ENCODE measurements around the gene HIBCH.
"Not testable (repeated sequence)": the region's sequence is repeated elsewhere in the genome, so short reads cannot be mapped to it uniquely, and the experiment has no call there.

The HIBCH gene

GRCh38 chr2:190311893-190312634 is 7.6 kb downstream of the HIBCH start:
- DNase-seq (ENCODE audit: low spot score) (no peak), FAIRE-seq (no peak)

- FAIRE-seq (no peak), DNase-seq (ENCODE audit: low spot score) (no peak)
These were observed 11.6 kb downstream of the HIBCH start for GRCh38 chr2:190308031-190308430.

GRCh38 chr2:190304404-190304803 is 15.2 kb downstream of the HIBCH start:
- FAIRE-seq (no peak), DNase-seq (ENCODE audit: low spot score) (no peak)

- DNase-seq (ENCODE audit: low spot score) (no peak), FAIRE-seq (no peak)
These were observed 16.0 kb downstream of the HIBCH start for GRCh38 chr2:190303647-190304046.

DNA sequence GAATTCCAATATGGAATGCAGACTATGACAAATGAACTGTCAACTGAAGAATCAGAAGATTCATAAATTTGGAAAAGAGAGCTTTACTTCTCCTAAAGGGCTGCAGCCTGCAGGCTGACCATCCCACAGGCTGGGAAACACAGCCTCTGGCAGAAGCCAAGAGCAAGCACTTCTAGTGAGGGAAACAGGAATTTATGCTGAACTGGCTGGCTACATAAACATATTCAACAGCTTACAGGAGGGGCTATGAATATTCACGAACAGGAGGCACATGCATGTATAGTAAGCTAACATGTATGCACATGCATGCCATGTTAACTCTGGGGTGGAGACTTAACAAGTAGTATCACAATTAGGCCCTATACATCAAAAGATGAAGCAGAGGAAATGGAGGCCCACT is 17.6 kb downstream of the HIBCH start:
- FAIRE-seq (no peak), DNase-seq (ENCODE audit: low spot score) (no peak)

DNA sequence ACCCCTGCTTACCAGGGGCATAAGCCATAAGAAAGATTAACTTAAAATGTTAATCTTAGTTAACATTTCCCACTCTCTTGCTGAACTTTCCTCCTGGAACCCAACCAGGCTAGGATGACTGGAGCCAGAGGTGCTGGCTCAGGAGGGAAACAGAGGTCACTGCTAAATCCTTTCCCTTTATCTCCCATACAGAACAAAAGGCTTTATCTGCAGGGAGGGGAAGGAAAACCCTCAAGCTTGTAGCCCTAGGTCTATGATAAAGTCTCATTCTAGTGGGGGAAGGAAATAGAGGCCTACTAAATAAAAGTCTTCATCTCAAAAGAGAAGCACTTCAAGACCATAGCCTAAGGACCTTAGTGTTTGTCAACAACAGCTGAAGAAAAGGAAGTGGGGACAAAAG is 18.6 kb downstream of the HIBCH start:
- no peak for DNase-seq (ENCODE audit: low spot score)
- FAIRE-seq = no peak

DNA sequence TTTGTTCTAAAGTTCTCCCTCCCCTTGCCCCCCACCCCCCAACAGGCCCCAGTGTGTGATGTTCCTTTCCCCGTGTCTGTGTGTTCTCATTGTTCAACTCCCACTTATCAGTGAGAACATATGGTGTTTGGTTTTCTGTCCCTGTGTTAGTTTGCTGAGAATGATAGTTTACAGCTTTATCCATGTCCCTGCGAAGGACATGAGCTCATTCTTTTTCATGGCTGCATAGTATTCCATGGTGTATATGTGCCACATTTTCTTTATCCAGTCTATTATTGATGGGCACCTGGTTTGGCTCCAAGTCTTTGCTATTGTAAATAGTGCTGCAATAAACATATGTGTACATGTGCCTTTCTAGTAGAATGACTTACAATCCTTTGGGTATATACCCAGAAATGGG is 21.7 kb downstream of the HIBCH start:
- not testable (repeated sequence) for DNase-seq (ENCODE audit: low spot score); FAIRE-seq

DNA sequence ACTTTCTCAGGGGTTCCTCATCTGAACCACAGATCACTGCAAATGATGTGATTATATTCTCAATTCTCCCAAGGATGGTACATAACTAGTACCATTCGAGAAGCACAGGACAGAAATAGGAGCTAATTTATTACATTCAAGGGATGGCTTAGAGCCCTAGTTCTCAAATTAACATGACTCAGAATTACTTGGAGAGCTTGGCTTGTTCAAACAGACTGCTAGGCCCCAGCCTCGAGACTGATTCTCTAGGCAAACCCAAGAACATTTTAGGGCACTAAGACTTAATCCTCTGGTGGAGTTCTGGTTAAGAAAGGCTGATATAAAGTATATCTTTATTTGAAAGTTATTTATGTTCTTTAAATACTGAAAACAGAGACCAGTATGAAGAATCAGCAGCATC is 35.8 kb downstream of the HIBCH start:
- FAIRE-seq (no peak), DNase-seq (ENCODE audit: low spot score) (no peak)

GRCh38 chr2:190280565-190281350 is 38.9 kb downstream of the HIBCH start:
- DNase-seq (ENCODE audit: low spot score) (no peak), FAIRE-seq (no peak)

- not testable (repeated sequence) for DNase-seq (ENCODE audit: low spot score); FAIRE-seq
These were observed 40.1 kb downstream of the HIBCH start for GRCh38 chr2:190279256-190280134.

GRCh38 chr2:190277234-190278112 is 42.2 kb downstream of the HIBCH start:
- DNase-seq (ENCODE audit: low spot score) = no peak
- peak; percentile 46 for FAIRE-seq

DNA sequence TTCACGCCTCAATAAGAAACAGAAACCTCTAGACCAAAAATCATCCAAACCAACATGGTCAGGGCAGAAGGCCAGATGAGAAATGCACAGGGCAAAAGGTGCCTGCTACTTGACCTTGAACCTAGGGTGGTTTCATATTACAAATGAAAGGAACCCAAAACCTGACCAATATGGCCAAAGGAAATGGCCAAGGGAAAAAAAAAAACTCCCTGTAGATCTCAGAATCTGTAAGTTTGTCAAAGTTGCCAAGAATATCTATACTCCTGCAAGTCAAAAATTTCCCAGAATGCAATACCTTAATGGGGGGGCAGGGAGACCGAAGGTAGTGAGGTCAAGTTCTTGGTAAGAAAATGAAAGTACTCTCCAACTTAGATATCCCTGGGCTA is 47.2 kb downstream of the HIBCH start:
- FAIRE-seq (peak; percentile 65), DNase-seq (ENCODE audit: low spot score) (no peak)

DNA sequence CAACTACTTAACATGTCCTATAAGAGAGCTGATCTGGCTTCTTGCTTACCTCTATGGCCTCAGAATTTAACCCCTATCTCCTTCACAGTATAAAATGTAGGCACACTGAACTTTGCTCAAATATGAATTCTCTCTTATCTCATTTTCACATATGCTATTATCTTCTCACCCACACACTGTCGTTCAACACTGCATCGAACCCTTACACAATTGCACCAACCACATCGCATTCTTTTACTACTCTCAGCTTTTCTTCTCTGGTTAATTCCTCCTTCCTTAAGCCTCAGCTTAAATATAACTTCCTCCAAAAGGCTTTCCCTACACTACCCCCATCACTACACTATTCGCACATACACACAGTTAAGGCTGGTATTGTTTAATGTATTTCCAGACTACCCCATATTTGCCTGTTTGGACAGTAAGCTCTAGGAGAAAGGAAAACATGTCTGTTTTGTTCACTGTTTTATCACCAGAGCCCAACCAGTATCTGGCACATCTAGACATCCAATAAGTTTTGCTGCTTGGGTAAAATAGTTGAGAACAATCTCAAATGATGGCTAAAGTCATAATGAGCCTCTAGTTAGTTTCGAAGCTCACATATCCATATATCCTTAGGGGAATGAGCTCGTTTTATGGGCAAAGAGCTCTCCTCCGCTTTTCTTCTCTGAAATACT is 47.7 kb downstream of the HIBCH start:
- DNase-seq (ENCODE audit: low spot score) (no peak), FAIRE-seq (no peak)

GRCh38 chr2:190270298-190270697 is 49.3 kb downstream of the HIBCH start:
- FAIRE-seq (no peak), DNase-seq (ENCODE audit: low spot score) (no peak)

DNA sequence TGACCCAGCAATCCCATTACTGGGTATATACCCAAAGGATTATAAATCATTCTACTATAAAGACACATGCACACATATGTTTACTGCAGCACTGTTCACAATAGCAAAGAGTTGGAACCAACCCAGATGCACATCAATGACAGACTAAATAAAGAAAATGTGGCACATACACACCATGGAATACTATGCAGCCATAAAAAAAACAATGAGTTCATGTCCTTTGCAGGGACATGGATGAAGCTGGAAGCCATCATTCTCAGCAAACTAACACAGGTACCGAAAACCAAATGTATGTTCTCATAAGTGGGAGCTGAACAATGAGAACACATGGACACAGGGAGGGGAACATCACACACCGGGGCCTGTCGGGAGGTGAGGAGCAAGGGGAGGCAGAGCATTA is 49.9 kb downstream of the HIBCH start:
- FAIRE-seq; DNase-seq (ENCODE audit: low spot score): not testable (repeated sequence)

DNA sequence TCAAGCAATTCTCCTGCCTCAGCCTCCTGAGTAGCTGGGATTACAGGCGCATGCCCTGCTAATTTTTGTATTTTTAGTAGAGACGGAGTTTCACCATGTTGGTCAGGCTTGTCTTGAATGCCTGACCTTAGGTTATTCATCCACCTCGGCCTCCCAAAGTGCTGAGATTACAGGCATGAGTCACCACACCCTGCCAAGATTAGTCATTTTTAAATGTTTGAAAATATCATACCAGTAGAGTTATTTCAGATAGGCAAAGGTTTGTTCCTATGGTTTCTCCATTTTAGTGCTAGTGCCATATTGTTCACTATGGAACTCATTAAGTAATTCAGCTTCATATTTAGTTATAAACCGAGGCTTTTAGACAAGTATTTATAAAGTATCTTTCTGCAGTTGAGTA is 52.3 kb downstream of the HIBCH start:
- peak; percentile 72 for DNase-seq (ENCODE audit: low spot score)
- peak; percentile 89 for FAIRE-seq

DNA sequence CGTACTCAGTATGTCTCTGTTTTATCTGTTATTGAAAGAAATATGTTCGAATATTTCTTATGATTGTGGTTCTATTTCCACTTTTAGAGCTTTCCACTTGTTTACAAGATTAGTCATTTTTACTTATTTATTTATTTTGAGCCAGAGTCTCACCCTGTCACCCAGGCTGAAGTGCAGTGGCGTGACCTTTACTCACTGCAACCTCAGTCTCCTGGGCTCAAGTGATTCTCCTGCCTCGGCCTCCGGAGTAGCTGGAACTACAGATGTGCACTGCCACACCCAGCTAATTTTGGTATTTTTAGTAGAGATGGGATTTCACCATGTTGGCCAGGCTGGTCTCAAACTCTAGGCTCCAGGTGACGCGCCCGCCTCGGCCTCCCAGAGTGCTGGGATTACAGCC is 53.3 kb downstream of the HIBCH start:
- no peak for DNase-seq (ENCODE audit: low spot score)
- no peak for FAIRE-seq

- DNase-seq (ENCODE audit: low spot score) = no peak
These were observed 57.8 kb downstream of the HIBCH start for GRCh38 chr2:190261851-190262250.

DNA sequence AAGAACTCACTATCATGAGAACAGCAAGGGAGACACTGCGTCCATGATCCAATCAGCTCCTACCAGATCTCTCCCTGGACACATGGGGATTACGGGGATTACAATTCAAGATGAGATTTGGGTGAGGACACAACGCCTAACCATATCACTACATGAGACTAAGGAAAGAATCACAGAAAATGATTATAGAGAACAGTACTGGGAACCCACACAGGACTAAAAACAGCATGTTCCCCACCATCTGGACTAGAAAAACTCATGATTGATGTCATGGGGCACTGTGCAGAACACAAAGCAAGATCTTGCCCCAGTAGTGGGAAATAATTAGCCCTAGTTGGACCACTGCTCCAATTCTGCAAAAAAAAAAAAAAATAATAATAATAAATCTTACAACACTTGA is 63.5 kb downstream of the HIBCH start:
- DNase-seq (ENCODE audit: low spot score) = no peak
- no peak for FAIRE-seq

More at GRCh38 chr2:190261851-190262250, 57.8 kb downstream of the HIBCH start:
- no peak for FAIRE-seq

DNA sequence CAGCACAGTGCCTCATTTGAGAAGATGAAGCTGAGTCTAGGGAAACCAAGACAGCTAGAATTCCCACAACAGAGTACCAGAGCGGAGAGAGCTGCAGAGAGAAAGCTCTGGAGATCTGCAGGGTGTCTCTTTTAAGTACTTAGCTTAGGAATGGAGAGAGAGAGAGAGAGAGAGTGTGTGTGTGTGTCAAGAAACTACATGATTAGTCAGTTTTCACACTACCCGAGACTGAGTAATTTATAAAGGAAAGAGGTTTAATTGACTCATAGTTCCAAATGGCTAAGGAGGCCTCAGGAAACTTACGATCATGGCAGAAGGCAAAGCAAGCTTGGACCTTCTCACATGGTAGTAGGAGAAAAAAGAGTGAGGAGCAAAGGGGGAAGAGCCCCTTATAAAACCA is 64.0 kb downstream of the HIBCH start:
- FAIRE-seq = no peak
- no peak for DNase-seq (ENCODE audit: low spot score)
